ENCODE measurements around the gene PFKL. TPM values are rescaled to one million over a fixed set of nuclear protein-coding genes. Genes with fewer than 3 reads are reported as not detected.

Gene PFKL
- total RNA-seq, 4 donors from 2014 or later: 92.8 to 121 (median 117) TPM

GRCh38 chr21:44344541-44345183 is 44.8 kb downstream of the PFKL start:
- no peak for TF ChIP-seq POLR2A (IDR thresholded peaks at IDR 0.05)
- TF ChIP-seq EP300 (IDR thresholded peaks at IDR 0.05): no peak
- Histone ChIP-seq H3K9me3 (no peaks in the 10 kb centered on the region), H3K4me3 (no peak overlapping the region), H3K36me3 (no peaks in the 10 kb centered on the region), H3K4me1 (peaks cover 4% of the 10 kb centered on the region), H3K27me3 (peaks cover 22% of the 10 kb centered on the region), H3K27ac (no peak overlapping the region)
- DNase-seq (ENCODE audit: low spot score in 2 of 2): no peak
- 82% methylated on average over 9 of the region's 17 CpGs for WGBS

- no peak for DNase-seq (ENCODE audit: low spot score in 2 of 2)
- no peaks in the 10 kb centered on the region for H3K36me3 ChIP-seq
- TF ChIP-seq POLR2A (IDR thresholded peaks at IDR 0.05) (no peak), POLR2AphosphoS5 (IDR thresholded peaks at IDR 0.05) (no peak), CTCF (IDR thresholded peaks at IDR 0.05) (no peak), EP300 (IDR thresholded peaks at IDR 0.05) (no peak)
- H3K27me3 ChIP-seq: peaks cover 31% of the 10 kb centered on the region
- H3K27ac ChIP-seq: no peak overlapping the region
- H3K4me3 ChIP-seq: no peak overlapping the region
- WGBS: 61% methylated on average over 8 of the region's 11 CpGs
- peaks cover 7% of the 10 kb centered on the region for H3K4me1 ChIP-seq
- no peaks in the 10 kb centered on the region for H3K9me3 ChIP-seq
These were observed 45.6 kb downstream of the PFKL start for GRCh38 chr21:44345495-44345894.

GRCh38 chr21:44347911-44348451 is 48.1 kb downstream of the PFKL start:
- Histone ChIP-seq H3K36me3 (no peaks in the 10 kb centered on the region), H3K9me3 (no peaks in the 10 kb centered on the region), H3K27ac (no peak overlapping the region), H3K4me1 (peaks cover 18% of the 10 kb centered on the region), H3K4me3 (no peak overlapping the region), H3K27me3 (peaks cover 49% of the 10 kb centered on the region)
- no peak for DNase-seq (ENCODE audit: low spot score in 2 of 2)
- TF ChIP-seq POLR2A (IDR thresholded peaks at IDR 0.05): no peak
- no peak for TF ChIP-seq EP300 (IDR thresholded peaks at IDR 0.05)
- TF ChIP-seq POLR2AphosphoS5 (IDR thresholded peaks at IDR 0.05): no peak
- no peak for TF ChIP-seq CTCF (IDR thresholded peaks at IDR 0.05)
- 61% methylated on average over 15 of the region's 22 CpGs for WGBS

GRCh38 chr21:44348861-44349260 is 49.0 kb downstream of the PFKL start:
- Histone ChIP-seq H3K27me3 (peaks cover 55% of the 10 kb centered on the region), H3K4me3 (no peak overlapping the region), H3K36me3 (no peaks in the 10 kb centered on the region), H3K9me3 (no peaks in the 10 kb centered on the region), H3K4me1 (peaks cover 24% of the 10 kb centered on the region), H3K27ac (no peak overlapping the region)
- no CpG with 5 or more reads among the region's 19 CpGs for WGBS
- TF ChIP-seq POLR2A (IDR thresholded peaks at IDR 0.05): no peak
- TF ChIP-seq CTCF (IDR thresholded peaks at IDR 0.05): no peak
- TF ChIP-seq POLR2AphosphoS5 (IDR thresholded peaks at IDR 0.05): no peak
- no peak for TF ChIP-seq EP300 (IDR thresholded peaks at IDR 0.05)
- peak in 1 of 2 donors; percentile 55 for DNase-seq (ENCODE audit: low spot score in 2 of 2)

- no peak for DNase-seq (ENCODE audit: low spot score in 2 of 2)
- no peaks in the 10 kb centered on the region for H3K9me3 ChIP-seq
- TF ChIP-seq POLR2AphosphoS5 (IDR thresholded peaks at IDR 0.05) (no peak), EP300 (IDR thresholded peaks at IDR 0.05) (no peak), POLR2A (IDR thresholded peaks at IDR 0.05) (no peak), CTCF (IDR thresholded peaks at IDR 0.05) (no peak)
- H3K4me1 ChIP-seq: peaks cover 24% of the 10 kb centered on the region
- peaks cover 55% of the 10 kb centered on the region for H3K27me3 ChIP-seq
- H3K4me3 ChIP-seq: no peak overlapping the region
- 87% methylated on average over 3 of the region's 12 CpGs for WGBS
- no peak overlapping the region for H3K27ac ChIP-seq
- H3K36me3 ChIP-seq: no peaks in the 10 kb centered on the region
These were observed 49.6 kb downstream of the PFKL start for GRCh38 chr21:44349416-44349846.
